Measurements from ENCODE around the gene CCER1. TPM values are rescaled to one million over a fixed set of nuclear protein-coding genes. Genes with fewer than 3 reads are reported as not detected.

Gene CCER1
- total and polyA plus RNA-seq, 3 experiments from 2014 or later: not detected

GRCh38 chr12:90977224-90977623 is 22.2 kb upstream of the CCER1 start:
- H3K4me3 Mint-ChIP-seq: no peak overlapping the region
- Histone ChIP-seq H3K27me3 (ENCODE audit: insufficient read depth, low read length, poor library complexity, severe bottlenecking) (no peaks in the 10 kb centered on the region), H3K27ac (ENCODE audit: low read depth, low read length) (no peak overlapping the region), H3K4me3 (ENCODE audit: low read length) (no peak overlapping the region), H3K36me3 (ENCODE audit: insufficient read depth, low read length) (no peaks in the 10 kb centered on the region), H3K9me3 (ENCODE audit: low read length) (no peaks in the 10 kb centered on the region), H3K4me1 (ENCODE audit: insufficient read depth, low read length) (no peaks in the 10 kb centered on the region)
- no peaks in the 10 kb centered on the region for H3K4me1 Mint-ChIP-seq
- no peaks in the 10 kb centered on the region for H3K9me3 Mint-ChIP-seq
- H3K27me3 Mint-ChIP-seq: peaks cover 0 to 5% of the 10 kb centered on the region in 2 donors
- no peaks in the 10 kb centered on the region for H3K36me3 Mint-ChIP-seq
- CTCF ChIA-PET: no interaction called here
- DNase-seq: no peak
- H3K27ac Mint-ChIP-seq: no peak overlapping the region
- POLR2A ChIA-PET: no interaction called here

- ChIA-PET POLR2A (no interaction called here), CTCF (no interaction called here)
- Mint-ChIP-seq H3K27me3 (peaks cover 0 to 4% of the 10 kb centered on the region in 2 donors), H3K27ac (no peak overlapping the region), H3K36me3 (no peaks in the 10 kb centered on the region), H3K9me3 (no peaks in the 10 kb centered on the region), H3K4me1 (no peaks in the 10 kb centered on the region), H3K4me3 (no peak overlapping the region)
- no peaks in the 10 kb centered on the region for H3K36me3 ChIP-seq (ENCODE audit: insufficient read depth, low read length)
- H3K27me3 ChIP-seq (ENCODE audit: insufficient read depth, low read length, poor library complexity, severe bottlenecking): no peaks in the 10 kb centered on the region
- no peaks in the 10 kb centered on the region for H3K9me3 ChIP-seq (ENCODE audit: low read length)
- no peak for DNase-seq
- H3K4me1 ChIP-seq (ENCODE audit: insufficient read depth, low read length): no peaks in the 10 kb centered on the region
- H3K4me3 ChIP-seq (ENCODE audit: low read length): no peak overlapping the region
- no peak overlapping the region for H3K27ac ChIP-seq (ENCODE audit: low read depth, low read length)
Observed at GRCh38 chr12:90974286-90974685, 19.3 kb upstream of the CCER1 start.

DNA sequence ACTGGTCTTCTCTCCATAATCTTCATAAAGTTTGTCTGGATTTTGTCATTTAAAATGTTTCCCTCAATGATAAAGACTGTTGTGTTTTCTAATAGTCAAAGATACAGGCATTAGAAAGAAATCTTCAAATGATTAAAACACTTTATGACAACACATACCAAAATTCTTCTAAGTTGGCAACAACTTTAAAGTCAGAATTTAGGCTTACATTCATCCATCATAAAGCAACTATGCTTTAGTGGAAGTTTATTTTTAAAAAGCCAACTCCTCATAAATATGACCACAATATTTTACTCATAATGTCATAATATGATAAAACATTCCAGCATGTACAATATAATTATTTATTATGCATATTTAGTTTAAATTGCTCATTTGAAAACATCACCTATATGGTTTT is 17.2 kb upstream of the CCER1 start:
- Mint-ChIP-seq H3K27ac (no peak overlapping the region), H3K4me1 (no peaks in the 10 kb centered on the region)
- H3K9me3 ChIP-seq (ENCODE audit: low read length): no peaks in the 10 kb centered on the region

DNA sequence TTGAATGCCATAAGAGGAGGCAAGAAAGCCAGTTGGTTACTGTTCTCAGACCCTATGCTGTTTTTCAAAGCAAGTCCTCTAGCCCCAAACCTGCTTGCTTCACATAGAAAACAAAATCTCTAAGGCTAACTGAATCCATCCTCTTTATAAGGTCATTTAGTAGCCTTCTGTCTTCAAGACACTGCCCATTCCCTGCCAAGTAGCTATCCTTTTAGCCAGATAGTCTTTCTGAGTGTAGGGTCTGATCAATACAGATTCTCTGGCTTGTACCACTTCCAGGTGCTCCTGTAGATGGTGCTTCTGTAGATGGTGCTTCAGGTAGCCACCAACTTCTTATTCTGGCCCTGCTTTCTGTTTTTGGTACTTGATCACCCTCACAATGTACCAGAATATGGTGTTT is 15.9 kb upstream of the CCER1 start:
- Histone ChIP-seq H3K4me3 (ENCODE audit: low read length) (no peak overlapping the region), H3K9me3 (ENCODE audit: low read length) (no peaks in the 10 kb centered on the region), H3K27ac (ENCODE audit: low read depth, low read length) (no peak overlapping the region), H3K27me3 (ENCODE audit: insufficient read depth, low read length, poor library complexity, severe bottlenecking) (no peaks in the 10 kb centered on the region), H3K4me1 (ENCODE audit: insufficient read depth, low read length) (no peaks in the 10 kb centered on the region), H3K36me3 (ENCODE audit: insufficient read depth, low read length) (no peaks in the 10 kb centered on the region)
- H3K36me3 Mint-ChIP-seq: no peaks in the 10 kb centered on the region
- H3K27ac Mint-ChIP-seq: no peak overlapping the region
- peaks cover 0 to 7% of the 10 kb centered on the region in 2 donors for H3K27me3 Mint-ChIP-seq
- H3K9me3 Mint-ChIP-seq: no peaks in the 10 kb centered on the region
- POLR2A ChIA-PET: no interaction called here
- H3K4me3 Mint-ChIP-seq: no peak overlapping the region
- no peak for DNase-seq
- CTCF ChIA-PET: no interaction called here
- H3K4me1 Mint-ChIP-seq: no peaks in the 10 kb centered on the region

More for the DNA sequence above, 17.2 kb upstream of the CCER1 start:
- Histone ChIP-seq H3K27me3 (ENCODE audit: insufficient read depth, low read length, poor library complexity, severe bottlenecking) (no peaks in the 10 kb centered on the region), H3K4me1 (ENCODE audit: insufficient read depth, low read length) (no peaks in the 10 kb centered on the region), H3K4me3 (ENCODE audit: low read length) (no peak overlapping the region), H3K36me3 (ENCODE audit: insufficient read depth, low read length) (no peaks in the 10 kb centered on the region), H3K27ac (ENCODE audit: low read depth, low read length) (no peak overlapping the region)
- no peak for DNase-seq
- no peaks in the 10 kb centered on the region for H3K36me3 Mint-ChIP-seq
- H3K4me3 Mint-ChIP-seq: no peak overlapping the region
- no peaks in the 10 kb centered on the region for H3K9me3 Mint-ChIP-seq
- ChIA-PET POLR2A (no interaction called here), CTCF (no interaction called here)
- peaks cover 4 to 7% of the 10 kb centered on the region in 2 donors for H3K27me3 Mint-ChIP-seq

DNA sequence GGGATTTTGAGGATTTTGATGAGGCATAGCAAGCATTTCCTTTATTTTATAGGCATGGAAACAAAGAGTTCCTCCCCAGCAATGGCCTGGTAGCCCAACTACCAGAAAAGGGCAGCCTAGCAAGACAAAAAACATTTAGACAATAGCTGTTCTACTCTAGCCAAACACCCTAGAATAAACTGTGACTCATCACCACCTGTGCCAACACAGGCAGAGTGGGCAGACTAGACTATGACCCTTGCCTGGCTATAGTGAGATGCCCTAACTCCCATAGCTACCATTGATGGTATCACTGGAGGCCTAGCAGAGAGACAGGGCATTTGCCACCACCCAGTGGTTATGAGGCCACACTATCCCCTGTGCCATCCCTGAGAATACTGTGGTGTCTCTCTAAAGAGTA is 15.5 kb upstream of the CCER1 start:
- H3K36me3 Mint-ChIP-seq: no peaks in the 10 kb centered on the region
- ChIA-PET CTCF (interaction anchor here (1.6 kb wide), 1 partner anchor 11 kb away, joined by 5 read pairs; no protein-coding TSS in a partner anchor), POLR2A (no interaction called here)
- Histone ChIP-seq H3K36me3 (ENCODE audit: insufficient read depth, low read length) (no peaks in the 10 kb centered on the region), H3K4me1 (ENCODE audit: insufficient read depth, low read length) (no peaks in the 10 kb centered on the region), H3K27ac (ENCODE audit: low read depth, low read length) (no peak overlapping the region), H3K4me3 (ENCODE audit: low read length) (no peak overlapping the region), H3K9me3 (ENCODE audit: low read length) (no peaks in the 10 kb centered on the region), H3K27me3 (ENCODE audit: insufficient read depth, low read length, poor library complexity, severe bottlenecking) (no peaks in the 10 kb centered on the region)
- DNase-seq: no peak
- no peak overlapping the region for H3K4me3 Mint-ChIP-seq
- no peaks in the 10 kb centered on the region for H3K9me3 Mint-ChIP-seq
- peaks cover 0 to 7% of the 10 kb centered on the region in 2 donors for H3K27me3 Mint-ChIP-seq
- H3K27ac Mint-ChIP-seq: no peak overlapping the region
- no peaks in the 10 kb centered on the region for H3K4me1 Mint-ChIP-seq

DNA sequence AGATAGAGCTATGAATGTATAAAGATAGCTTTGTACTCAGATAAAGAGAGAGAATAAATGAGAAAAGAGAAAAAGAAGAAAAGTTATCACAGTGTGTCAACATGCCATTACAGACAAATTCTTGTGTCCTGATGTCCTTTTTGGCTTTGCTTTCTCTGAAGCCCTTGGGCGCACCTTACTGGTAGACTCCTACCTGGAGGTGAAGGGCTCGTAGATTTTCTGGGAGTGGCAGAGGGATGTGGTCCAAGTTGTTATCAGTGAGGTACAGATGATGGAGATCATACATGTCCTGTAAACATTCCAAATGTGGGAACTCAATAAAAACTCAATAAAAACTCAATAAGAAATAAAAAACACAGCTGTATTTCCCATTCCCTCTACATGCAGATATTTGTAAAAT is 14.9 kb upstream of the CCER1 start:
- Histone ChIP-seq H3K27me3 (ENCODE audit: insufficient read depth, low read length, poor library complexity, severe bottlenecking) (no peaks in the 10 kb centered on the region), H3K9me3 (ENCODE audit: low read length) (no peaks in the 10 kb centered on the region), H3K27ac (ENCODE audit: low read depth, low read length) (no peak overlapping the region), H3K36me3 (ENCODE audit: insufficient read depth, low read length) (no peaks in the 10 kb centered on the region), H3K4me1 (ENCODE audit: insufficient read depth, low read length) (no peaks in the 10 kb centered on the region), H3K4me3 (ENCODE audit: low read length) (no peak overlapping the region)
- no peaks in the 10 kb centered on the region for H3K36me3 Mint-ChIP-seq
- H3K4me1 Mint-ChIP-seq: no peaks in the 10 kb centered on the region
- CTCF ChIA-PET: interaction anchor here (1.6 kb wide), 1 partner anchor 11 kb away, joined by 5 read pairs; no protein-coding TSS in a partner anchor
- POLR2A ChIA-PET: no interaction called here
- no peak overlapping the region for H3K27ac Mint-ChIP-seq
- no peaks in the 10 kb centered on the region for H3K9me3 Mint-ChIP-seq
- no peak overlapping the region for H3K4me3 Mint-ChIP-seq
- H3K27me3 Mint-ChIP-seq: peaks cover 0 to 7% of the 10 kb centered on the region in 2 donors
- no peak for DNase-seq

DNA sequence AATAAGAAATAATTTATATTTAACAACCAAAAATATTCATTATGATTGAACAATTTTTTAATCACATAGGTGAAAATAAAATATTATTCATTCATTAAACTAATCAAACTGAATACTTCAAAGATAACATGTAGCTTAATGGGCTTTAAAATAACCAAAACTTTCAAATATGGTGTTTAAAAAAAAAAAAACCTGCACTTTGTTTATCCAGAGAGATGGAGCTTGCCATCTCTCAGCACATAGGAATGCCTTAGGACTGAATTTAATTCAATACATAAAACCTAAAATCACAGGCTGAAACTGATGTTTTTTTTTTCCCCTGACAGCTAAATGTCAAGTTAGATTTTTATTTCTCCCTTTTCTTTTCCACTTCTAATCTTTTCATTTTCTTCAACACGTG is 14.4 kb upstream of the CCER1 start:
- CTCF ChIA-PET: interaction anchor here (1.6 kb wide), 1 partner anchor 10 kb away, joined by 5 read pairs; no protein-coding TSS in a partner anchor

DNA sequence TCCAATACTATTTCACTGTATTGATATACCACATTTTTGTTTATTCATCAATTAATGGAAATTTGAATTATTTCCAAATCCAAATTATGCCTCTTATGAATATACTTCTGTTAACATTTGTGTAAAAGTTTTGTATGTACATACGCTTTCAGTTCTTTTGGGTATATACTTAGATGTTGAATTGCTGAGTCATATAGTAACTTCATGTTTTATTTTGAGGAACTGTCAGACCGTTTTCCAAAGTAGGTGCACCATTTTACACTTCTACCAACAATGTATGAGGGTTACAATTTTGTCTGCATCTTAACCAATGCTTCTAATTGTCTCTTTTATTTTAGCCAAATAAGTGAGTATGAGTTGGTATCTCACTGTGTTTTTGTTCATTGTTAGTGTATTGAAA is 10.2 kb upstream of the CCER1 start:
- no peak overlapping the region for H3K27ac Mint-ChIP-seq
- ChIA-PET POLR2A (no interaction called here), CTCF (no interaction called here)
- H3K27me3 Mint-ChIP-seq: peaks cover 4 to 7% of the 10 kb centered on the region in 2 donors
- H3K9me3 ChIP-seq (ENCODE audit: low read length): no peaks in the 10 kb centered on the region
- H3K4me3 Mint-ChIP-seq: no peak overlapping the region
- no peak overlapping the region for H3K27ac ChIP-seq (ENCODE audit: low read depth, low read length)
- DNase-seq: no peak
- no peaks in the 10 kb centered on the region for H3K4me1 ChIP-seq (ENCODE audit: insufficient read depth, low read length)
- H3K4me1 Mint-ChIP-seq: no peaks in the 10 kb centered on the region
- H3K9me3 Mint-ChIP-seq: no peaks in the 10 kb centered on the region
- no peak overlapping the region for H3K4me3 ChIP-seq (ENCODE audit: low read length)
- H3K36me3 ChIP-seq (ENCODE audit: insufficient read depth, low read length): no peaks in the 10 kb centered on the region
- no peaks in the 10 kb centered on the region for H3K27me3 ChIP-seq (ENCODE audit: insufficient read depth, low read length, poor library complexity, severe bottlenecking)
- no peaks in the 10 kb centered on the region for H3K36me3 Mint-ChIP-seq

More for the DNA sequence above, 14.4 kb upstream of the CCER1 start:
- Mint-ChIP-seq H3K27me3 (peaks cover 1 to 7% of the 10 kb centered on the region in 2 donors), H3K27ac (no peak overlapping the region), H3K9me3 (no peaks in the 10 kb centered on the region), H3K36me3 (no peaks in the 10 kb centered on the region), H3K4me1 (no peaks in the 10 kb centered on the region), H3K4me3 (no peak overlapping the region)
- Histone ChIP-seq H3K4me1 (ENCODE audit: insufficient read depth, low read length) (no peaks in the 10 kb centered on the region), H3K36me3 (ENCODE audit: insufficient read depth, low read length) (no peaks in the 10 kb centered on the region), H3K4me3 (ENCODE audit: low read length) (no peak overlapping the region), H3K9me3 (ENCODE audit: low read length) (no peaks in the 10 kb centered on the region), H3K27me3 (ENCODE audit: insufficient read depth, low read length, poor library complexity, severe bottlenecking) (no peaks in the 10 kb centered on the region), H3K27ac (ENCODE audit: low read depth, low read length) (no peak overlapping the region)
- DNase-seq: no peak
- POLR2A ChIA-PET: no interaction called here

GRCh38 chr12:90964616-90965015 is 9.6 kb upstream of the CCER1 start:
- no peaks in the 10 kb centered on the region for H3K27me3 ChIP-seq (ENCODE audit: insufficient read depth, low read length, poor library complexity, severe bottlenecking)
- H3K27ac Mint-ChIP-seq: no peak overlapping the region
- H3K4me3 ChIP-seq (ENCODE audit: low read length): no peak overlapping the region
- no peak for DNase-seq
- no peaks in the 10 kb centered on the region for H3K36me3 ChIP-seq (ENCODE audit: insufficient read depth, low read length)
- no peaks in the 10 kb centered on the region for H3K4me1 Mint-ChIP-seq
- H3K9me3 ChIP-seq (ENCODE audit: low read length): no peaks in the 10 kb centered on the region
- no peaks in the 10 kb centered on the region for H3K9me3 Mint-ChIP-seq
- H3K36me3 Mint-ChIP-seq: no peaks in the 10 kb centered on the region
- CTCF ChIA-PET: no interaction called here
- H3K27me3 Mint-ChIP-seq: peaks cover 4 to 7% of the 10 kb centered on the region in 2 donors
- H3K4me1 ChIP-seq (ENCODE audit: insufficient read depth, low read length): no peaks in the 10 kb centered on the region
- H3K27ac ChIP-seq (ENCODE audit: low read depth, low read length): no peak overlapping the region
- no peak overlapping the region for H3K4me3 Mint-ChIP-seq
- POLR2A ChIA-PET: no interaction called here

Data from CD8-positive, alpha-beta memory T cell (primary cell).